Upper lobe of left lung (tissue), 4 donors: ENCODE measurements around the gene CPPED1.

ENCODE experiments used
- CTCF ChIP-seq, 6 experiments: fragments of 450-650 bp in 4 of 6; fragments of 200-600 bp in 2 of 6; sonication (generic) in 2 of 6; IDR thresholded peaks; one replicate each; pipeline ENCODE4 v1.5.1; 2016 to 2019; ENCODE audit warnings: antibody characterized with exemption in 6 of 6
- POLR2A ChIP-seq, 4 donors: fragments of 450-650 bp; IDR thresholded peaks; one replicate each; pipeline ENCODE4 v1.5.1; 2016 to 2017; ENCODE audit warnings: antibody characterized with exemption in 4 of 4, mild to moderate bottlenecking in 2 of 4

DNA sequence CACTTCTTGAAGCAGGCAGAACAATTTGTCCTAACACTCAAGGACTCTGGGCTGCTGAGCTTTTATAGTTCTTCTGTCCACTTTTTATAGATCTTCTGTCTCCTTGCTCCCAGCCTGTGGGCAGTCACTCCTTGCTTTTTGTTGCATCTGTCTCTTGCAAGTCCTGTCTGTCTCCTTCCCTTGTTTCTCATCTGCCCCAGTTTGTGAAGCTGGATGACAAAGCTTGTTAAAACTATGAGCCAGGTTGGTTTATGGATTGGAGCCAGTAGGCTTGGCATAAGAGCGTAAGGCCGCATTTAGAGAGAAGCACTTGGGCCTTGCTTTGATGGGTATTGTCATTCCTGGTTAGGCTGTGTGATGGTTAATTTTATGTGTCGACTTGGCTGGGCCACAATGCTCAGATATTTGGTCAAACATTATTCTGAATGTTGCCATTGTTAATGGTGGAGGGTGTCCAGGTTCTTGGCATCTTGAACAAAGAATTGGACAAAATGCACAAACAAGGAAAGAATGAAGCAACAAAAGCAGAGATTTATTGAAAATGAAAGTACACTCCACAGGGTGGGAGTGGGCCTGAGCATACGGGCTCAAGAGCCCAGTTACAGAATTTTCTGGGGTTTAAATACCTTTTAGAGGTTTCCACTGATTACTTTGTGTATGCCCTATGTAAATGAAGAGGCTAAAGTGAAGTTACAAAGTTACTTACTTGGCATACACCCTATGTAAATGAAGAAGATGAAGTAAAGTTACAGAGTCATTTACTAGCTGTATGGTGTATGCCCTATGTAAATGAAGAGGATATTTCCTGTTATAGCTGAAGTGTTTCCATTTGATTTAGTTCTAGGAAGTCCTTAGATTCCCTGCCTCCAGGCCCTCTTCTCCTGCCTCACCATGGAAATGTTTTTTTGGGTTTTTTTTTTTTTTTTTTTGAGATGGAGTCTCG, 8.0 kb upstream of the CPPED1 start:
- no peak for TF ChIP-seq CTCF (IDR thresholded peaks at IDR 0.05)
- no peak for TF ChIP-seq POLR2A (IDR thresholded peaks at IDR 0.05)
